ENCODE measurements around the gene ZNF212.

The ZNF212 gene

GRCh38 chr7:149253665-149254064, 14.2 kb downstream of the ZNF212 start:
- no peak overlapping the region for H3K4me3 ChIP-seq (replicated peaks; ENCODE audit: low read depth, low read length)
- TF ChIP-seq CTCF (IDR thresholded peaks at IDR 0.05; ENCODE audit: low read length, missing control alignments), result no peak
- no peak for DNase-seq (ENCODE audit: low read depth)

- no peak for TF ChIP-seq CTCF (IDR thresholded peaks at IDR 0.05; ENCODE audit: low read length, missing control alignments)
- DNase-seq (ENCODE audit: low read depth), result no peak
- H3K4me3 ChIP-seq (replicated peaks; ENCODE audit: low read depth, low read length), result no peak overlapping the region
Observed at GRCh38 chr7:149254181-149254858, 14.9 kb downstream of the ZNF212 start.

- TF ChIP-seq CTCF (IDR thresholded peaks at IDR 0.05; ENCODE audit: low read length, missing control alignments), result no peak
- H3K4me3 ChIP-seq (replicated peaks; ENCODE audit: low read depth, low read length), result no peak overlapping the region
- no peak for DNase-seq (ENCODE audit: low read depth)
Observed at GRCh38 chr7:149255174-149255573, 15.7 kb downstream of the ZNF212 start.

GRCh38 chr7:149256568-149256967, 17.1 kb downstream of the ZNF212 start:
- no peak for DNase-seq (ENCODE audit: low read depth)
- no peak for TF ChIP-seq CTCF (IDR thresholded peaks at IDR 0.05; ENCODE audit: low read length, missing control alignments)
- H3K4me3 ChIP-seq (replicated peaks; ENCODE audit: low read depth, low read length), result no peak overlapping the region

DNA sequence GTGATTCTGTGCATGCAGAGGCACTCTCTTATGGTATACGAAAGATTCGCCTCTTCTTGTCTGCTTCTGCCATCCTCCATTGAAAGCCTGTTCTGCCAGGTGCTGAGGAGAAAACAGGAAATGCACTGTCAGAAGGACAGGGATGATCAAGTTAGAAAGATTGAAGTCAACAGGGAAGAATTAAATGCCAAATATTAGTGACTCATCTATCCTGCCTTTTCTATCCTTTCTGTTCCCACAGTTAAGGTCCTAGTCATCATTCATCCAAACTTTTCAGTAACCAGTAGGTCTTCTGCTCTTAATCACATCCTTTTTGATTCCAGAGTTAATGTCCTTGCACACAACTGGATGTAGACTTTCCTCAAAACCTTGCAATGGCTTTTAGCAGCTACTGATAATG, 17.7 kb downstream of the ZNF212 start:
- DNase-seq (ENCODE audit: low read depth), result peak; percentile 11
- no peak for TF ChIP-seq CTCF (IDR thresholded peaks at IDR 0.05; ENCODE audit: low read length, missing control alignments)
- no peak overlapping the region for H3K4me3 ChIP-seq (replicated peaks; ENCODE audit: low read depth, low read length)

DNA sequence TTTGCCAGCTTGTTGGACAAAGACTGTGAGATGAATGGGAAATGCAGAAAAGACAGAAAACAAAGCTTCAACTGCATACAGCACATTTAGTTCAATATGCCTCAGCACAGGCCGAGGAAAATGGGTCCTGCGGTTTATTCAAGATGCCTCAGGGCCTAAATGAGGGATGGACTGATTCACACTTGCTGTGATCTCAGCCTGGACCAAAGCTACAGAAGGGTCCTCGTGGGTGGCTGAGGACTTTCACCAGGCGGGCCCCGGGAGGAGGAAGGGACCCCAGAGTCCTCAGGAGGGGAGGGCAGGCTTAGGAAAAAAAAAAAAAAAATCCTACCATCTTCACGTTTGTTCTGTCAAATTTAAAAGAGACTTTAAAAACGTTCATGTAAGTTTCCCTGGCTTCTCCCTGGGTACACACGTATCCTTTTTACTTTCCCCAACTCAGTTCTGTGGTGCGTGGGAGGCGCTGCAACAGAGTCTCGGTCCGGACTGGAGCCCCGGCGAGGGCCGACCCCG, 21.9 kb downstream of the ZNF212 start:
- peak; percentile 22 for DNase-seq (ENCODE audit: low read depth)
- H3K4me3 ChIP-seq (replicated peaks; ENCODE audit: low read depth, low read length), result peak overlapping the region; percentile 58
- TF ChIP-seq CTCF (IDR thresholded peaks at IDR 0.05; ENCODE audit: low read length, missing control alignments), result no peak
